ENCODE results near the gene GNG8. TPM values are rescaled to one million over a fixed set of nuclear protein-coding genes. Genes with fewer than 3 reads are reported as not detected.

The GNG8 gene
- total and polyA plus RNA-seq, 2 of the 13 experiments (the other 11 are each of a cell fraction or from before 2014, with no cell fraction given), result not detected

GRCh38 chr19:46600384-46601317 is 35.4 kb downstream of the GNG8 start (continued):
- no peak for TF ChIP-seq SNAPC4 (CRISPR knock-in tag; IDR thresholded peaks at IDR 0.05)
- TF ChIP-seq ZNF607 (CRISPR knock-in tag; IDR thresholded peaks at IDR 0.05; ENCODE audit: borderline replicate concordance), result peak; percentile 72
- TF ChIP-seq ZSCAN25 (CRISPR knock-in tag; IDR thresholded peaks at IDR 0.05), result peak; percentile 84
- no peak for TF ChIP-seq MAFK (conservative IDR thresholded peaks at IDR 0.05 in 1 of 2, IDR thresholded peaks at IDR 0.05 in 1 of 2; ENCODE audit: low read length in 2 of 2)
- TF ChIP-seq, protein P1, sequence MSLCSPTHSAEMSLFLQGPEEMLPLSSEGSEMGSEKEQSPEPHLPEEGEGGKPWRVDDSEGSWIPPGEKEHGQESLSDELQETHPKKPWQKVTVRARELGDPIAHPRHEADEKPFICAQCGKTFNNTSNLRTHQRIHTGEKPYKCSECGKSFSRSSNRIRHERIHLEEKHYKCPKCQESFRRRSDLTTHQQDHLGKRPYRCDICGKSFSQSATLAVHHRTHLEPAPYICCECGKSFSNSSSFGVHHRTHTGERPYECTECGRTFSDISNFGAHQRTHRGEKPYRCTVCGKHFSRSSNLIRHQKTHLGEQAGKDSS (CRISPR knock-in tag; IDR thresholded peaks at IDR 0.05; ENCODE audit: borderline replicate concordance, low read depth), result no peak; the same call in 1 of the 2 replicates
- TF ChIP-seq PCBP2 (optimal IDR thresholded peaks at IDR 0.05; ENCODE audit: low read depth, low read length, poor library complexity, severe bottlenecking), result no peak
- TF ChIP-seq ETV5 (CRISPR knock-in tag; IDR thresholded peaks at IDR 0.05; ENCODE audit: borderline replicate concordance), result peak; percentile 47
- TF ChIP-seq DDIT3 (CRISPR knock-in tag; IDR thresholded peaks at IDR 0.05), result no peak
- no peak for TF ChIP-seq SNAI1 (CRISPR knock-in tag; IDR thresholded peaks at IDR 0.05; ENCODE audit: borderline replicate concordance)
- TF ChIP-seq, protein P2, sequence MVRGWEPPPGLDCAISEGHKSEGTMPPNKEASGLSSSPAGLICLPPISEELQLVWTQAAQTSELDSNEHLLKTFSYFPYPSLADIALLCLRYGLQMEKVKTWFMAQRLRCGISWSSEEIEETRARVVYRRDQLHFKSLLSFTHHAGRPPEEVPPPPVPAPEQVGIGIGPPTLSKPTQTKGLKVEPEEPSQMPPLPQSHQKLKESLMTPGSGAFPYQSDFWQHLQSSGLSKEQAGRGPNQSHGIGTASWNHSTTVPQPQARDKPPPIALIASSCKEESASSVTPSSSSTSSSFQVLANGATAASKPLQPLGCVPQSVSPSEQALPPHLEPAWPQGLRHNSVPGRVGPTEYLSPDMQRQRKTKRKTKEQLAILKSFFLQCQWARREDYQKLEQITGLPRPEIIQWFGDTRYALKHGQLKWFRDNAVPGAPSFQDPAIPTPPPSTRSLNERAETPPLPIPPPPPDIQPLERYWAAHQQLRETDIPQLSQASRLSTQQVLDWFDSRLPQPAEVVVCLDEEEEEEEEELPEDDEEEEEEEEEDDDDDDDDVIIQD (CRISPR knock-in tag; IDR thresholded peaks at IDR 0.05; ENCODE audit: low read depth), result peak; percentile 94
- TF ChIP-seq ATF5 (CRISPR knock-in tag; IDR thresholded peaks at IDR 0.05; ENCODE audit: low read depth), result no peak
- TF ChIP-seq ZNF382 (CRISPR knock-in tag; IDR thresholded peaks at IDR 0.05; ENCODE audit: borderline replicate concordance), result no peak
- TF ChIP-seq, protein P3, sequence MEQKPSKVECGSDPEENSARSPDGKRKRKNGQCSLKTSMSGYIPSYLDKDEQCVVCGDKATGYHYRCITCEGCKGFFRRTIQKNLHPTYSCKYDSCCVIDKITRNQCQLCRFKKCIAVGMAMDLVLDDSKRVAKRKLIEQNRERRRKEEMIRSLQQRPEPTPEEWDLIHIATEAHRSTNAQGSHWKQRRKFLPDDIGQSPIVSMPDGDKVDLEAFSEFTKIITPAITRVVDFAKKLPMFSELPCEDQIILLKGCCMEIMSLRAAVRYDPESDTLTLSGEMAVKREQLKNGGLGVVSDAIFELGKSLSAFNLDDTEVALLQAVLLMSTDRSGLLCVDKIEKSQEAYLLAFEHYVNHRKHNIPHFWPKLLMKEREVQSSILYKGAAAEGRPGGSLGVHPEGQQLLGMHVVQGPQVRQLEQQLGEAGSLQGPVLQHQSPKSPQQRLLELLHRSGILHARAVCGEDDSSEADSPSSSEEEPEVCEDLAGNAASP (CRISPR knock-in tag; IDR thresholded peaks at IDR 0.05; ENCODE audit: borderline replicate concordance), result peak; percentile 58; the same call in 1 of the 2 replicates
- TF ChIP-seq SOX13 (IDR thresholded peaks at IDR 0.05), result no peak
- TF ChIP-seq SOX13 (CRISPR knock-in tag; conservative IDR thresholded peaks at IDR 0.05 in 1 of 2, IDR thresholded peaks at IDR 0.05 in 1 of 2), result peak in 1 of 2 experiments; percentile 59; a peak in 2 of 4 replicates
